Psoas muscle (tissue), 8 donors: ENCODE results near the gene RAD21L1. TPM values are rescaled to one million over a fixed set of nuclear protein-coding genes. Genes with fewer than 3 reads are reported as not detected.

Experiments used
- ATAC-seq, 4 donors: fragments of 200-7000 bp; cut with Tn5 transposase; one replicate each; pipeline ENCODE4 v1.9.1; 2020; ENCODE audit warnings: moderate library complexity in 3 of 4, mild to moderate bottlenecking in 2 of 4
- DNase-seq, 2 donors: peaks; one replicate each; pipeline ENCODE4 v3.0.0-alpha.2; 2020
- H3K27ac ChIP-seq: fragments of 200-600 bp; one replicate; pipeline ENCODE4 v1.8.0; 2022
- H3K27me3 ChIP-seq, 3 donors: fragments of 200-600 bp in 1 of 3; one replicate each; pipeline versions ENCODE4 v1.6.1 to v1.8.0; 2013 to 2022; ENCODE audit warnings: low read length in 2 of 3, mild to moderate bottlenecking in 2 of 3, moderate library complexity in 1 of 3; ENCODE audit not compliant: insufficient read depth in 3 of 3
- H3K36me3 ChIP-seq, 2 donors: fragments of 200-600 bp in 1 of 2; one replicate each; pipeline versions ENCODE4 v1.6.1 to v1.8.0; 2013 to 2022; ENCODE audit warnings: low read depth in 1 of 2, mild to moderate bottlenecking in 1 of 2, moderate library complexity in 1 of 2; ENCODE audit not compliant: insufficient read depth in 1 of 2
- H3K4me1 ChIP-seq: fragments of 200-600 bp; one replicate; pipeline ENCODE4 v1.8.0; 2022
- H3K4me3 ChIP-seq: fragments of 200-600 bp; one replicate; pipeline ENCODE4 v1.8.0; 2022; ENCODE audit warnings: mild to moderate bottlenecking
- H3K9me3 ChIP-seq: fragments of 200-600 bp; one replicate; pipeline ENCODE4 v1.8.0; 2022
- CTCF ChIP-seq: fragments of 200-600 bp; IDR thresholded peaks from one replicate; pipeline ENCODE4 v1.8.0; 2022; ENCODE audit warnings: antibody characterized with exemption
- WGBS, 3 donors: extraction: QIAGEN DNeasy Blood & Tissue Kit; methylation state at CpG; one replicate each; pipeline versions ENCODE4 v1.1.6 to v1.1.7; 2013; 5-methylcytosine and 5-hydroxymethylcytosine counted together
- intact Hi-C, 2 donors: fragments of 100-400 bp; cut with DNase I; formaldehyde crosslinking; loops; one replicate each; pipeline versions ENCODE4 v1.11.0 to v1.14.2; 2022
- polyA plus RNA-seq, 3 donors: library from polyadenylated mRNA; stranded (reverse); fragments of 200-250 nt; gene quantifications; one replicate each; pipeline ENCODE4 v1.2.3, GENCODE V29; 2013
- total RNA-seq, 4 donors: library from RNA; stranded (reverse); fragmentation: NEBNext Ultra II Directional in 2 of 4; extraction: Animal tissue kit (Norgen Biotek cat#: 25700) in 2 of 4; gene quantifications; one replicate each; pipeline versions ENCODE4 v1.2.1 to v1.2.4, GENCODE V29; 2021 to 2023
- donor health status: healthy with polysubstance abuse.
- donor health status: DM: no; HTN: no; CAD: no; lungs with moderate emphysema.
- donor health status: Bipolar disorder and iron deficiency.
- donor health status: healthy.
- donor health status: DM: yes; HTN: yes; CAD: no.
- donor health status: DM: no; HTN: no; CAD: no.
- donor health status: DM: no; HTN: no; CAD: no.
- donor health status: DM: yes; HTN: yes; CAD: no.

Gene RAD21L1
- total and polyA plus RNA-seq, 7 donors = not detected

DNA sequence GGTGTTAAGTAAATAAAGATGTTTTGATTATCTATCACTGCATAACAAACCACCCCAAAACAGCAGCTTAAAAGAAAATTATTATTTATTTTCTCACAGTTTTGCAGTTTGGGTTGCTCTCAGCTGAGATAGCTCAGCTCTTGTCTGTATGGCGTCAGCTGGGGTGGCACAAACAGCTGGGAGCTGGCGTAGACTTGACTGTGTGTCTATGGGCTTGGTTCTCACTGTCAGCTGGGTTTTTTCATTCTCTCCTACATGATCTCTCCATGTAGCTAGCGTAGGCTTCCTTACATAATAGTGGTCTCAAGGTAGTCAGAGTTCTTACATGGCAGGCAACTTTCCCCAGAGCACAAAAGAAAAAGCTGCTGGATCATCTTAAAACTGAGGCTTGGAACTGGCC is 34.5 kb upstream of the RAD21L1 start:
- intact Hi-C loops = no loop called here
- Histone ChIP-seq H3K4me1 (no peaks in the 10 kb centered on the region), H3K27ac (no peak overlapping the region), H3K9me3 (no peaks in the 10 kb centered on the region), H3K4me3 (no peak overlapping the region), H3K36me3 (no peaks in the 10 kb centered on the region), H3K27me3 (no peaks in the 10 kb centered on the region)
- TF ChIP-seq CTCF = no peak
- whole genome bisulfite sequencing, 3 donors = 53 to 69% (median 61%) methylated on average over 3 of the region's 3 CpGs
- DNase-seq (no peak), ATAC-seq (no peak)

DNA sequence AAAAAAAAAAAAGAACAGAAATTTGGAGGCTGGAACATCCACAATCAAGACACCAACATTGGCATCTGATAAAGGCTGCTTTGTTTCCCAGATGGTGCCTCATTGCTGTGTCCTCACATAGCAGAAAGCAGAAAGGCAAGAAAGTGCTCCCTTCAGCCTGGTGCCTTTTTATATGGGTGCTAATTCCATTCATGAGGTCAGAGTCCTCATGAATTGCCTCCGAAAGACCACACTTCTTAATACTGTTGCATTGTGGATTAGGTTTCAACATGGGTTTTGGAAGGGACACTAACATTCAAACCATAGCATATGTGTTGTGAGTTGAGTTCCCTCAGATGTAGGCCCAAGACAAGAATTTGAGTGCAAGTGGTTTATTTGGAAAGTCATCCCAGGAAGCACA is 30.6 kb upstream of the RAD21L1 start:
- intact Hi-C loops = no loop called here
- ATAC-seq (no peak), DNase-seq (no peak)
- Histone ChIP-seq H3K4me1 (no peaks in the 10 kb centered on the region), H3K9me3 (no peaks in the 10 kb centered on the region), H3K4me3 (no peak overlapping the region), H3K36me3 (no peaks in the 10 kb centered on the region), H3K27me3 (no peaks in the 10 kb centered on the region), H3K27ac (no peak overlapping the region)
- 76 to 87% (median 81%) methylated on average over 1 of the region's 1 CpG for WGBS, 3 donors
- no peak for TF ChIP-seq CTCF

DNA sequence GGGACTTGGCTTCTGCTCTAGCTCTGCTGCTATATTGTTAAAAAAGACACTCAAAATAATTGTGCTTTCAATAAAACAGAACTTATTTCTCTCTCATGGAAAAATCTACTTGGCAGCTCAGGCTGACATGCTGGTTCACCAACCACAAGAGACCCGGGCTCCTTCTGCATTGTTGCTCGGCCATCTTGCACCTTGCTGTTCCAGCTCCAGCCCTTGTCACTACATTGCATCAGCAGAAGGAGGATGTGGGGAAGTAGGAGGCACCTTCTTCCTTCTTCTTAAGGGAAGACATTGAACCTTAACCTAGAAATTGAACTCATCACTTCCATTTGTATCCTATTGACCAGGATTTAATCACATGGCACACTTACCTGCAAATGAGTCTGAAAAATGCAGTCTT is 29.2 kb upstream of the RAD21L1 start:
- H3K9me3 ChIP-seq = no peaks in the 10 kb centered on the region
- no peaks in the 10 kb centered on the region for H3K27me3 ChIP-seq
- TF ChIP-seq CTCF = no peak
- intact Hi-C loops = no loop called here
- H3K4me1 ChIP-seq = no peaks in the 10 kb centered on the region
- no peaks in the 10 kb centered on the region for H3K36me3 ChIP-seq
- 83 to 94% (median 90%) methylated on average over 2 of the region's 2 CpGs for WGBS, 3 donors
- no peak overlapping the region for H3K27ac ChIP-seq
- ATAC-seq (no peak), DNase-seq (no peak)
- H3K4me3 ChIP-seq = no peak overlapping the region

- no peak overlapping the region for H3K27ac ChIP-seq
- no peak for TF ChIP-seq CTCF
- DNase-seq (no peak), ATAC-seq (no peak)
- H3K4me1 ChIP-seq = no peaks in the 10 kb centered on the region
- no peaks in the 10 kb centered on the region for H3K36me3 ChIP-seq
- intact Hi-C loops = no loop called here
- H3K9me3 ChIP-seq = no peaks in the 10 kb centered on the region
- H3K4me3 ChIP-seq = no peak overlapping the region
- H3K27me3 ChIP-seq = no peaks in the 10 kb centered on the region
- WGBS, 3 donors = 79 to 83% (median 81%) methylated on average over 7 of the region's 7 CpGs
Observed at GRCh38 chr20:1197801-1198200, 28.0 kb upstream of the RAD21L1 start.

GRCh38 chr20:1198751-1199150 is 27.1 kb upstream of the RAD21L1 start:
- H3K27ac ChIP-seq = no peak overlapping the region
- no peaks in the 10 kb centered on the region for H3K9me3 ChIP-seq
- no peaks in the 10 kb centered on the region for H3K36me3 ChIP-seq
- no peaks in the 10 kb centered on the region for H3K4me1 ChIP-seq
- TF ChIP-seq CTCF = no peak
- intact Hi-C loops = no loop called here
- DNase-seq (no peak), ATAC-seq (no peak)
- no peak overlapping the region for H3K4me3 ChIP-seq
- 77 to 86% (median 85%) methylated on average over 5 of the region's 5 CpGs for WGBS, 3 donors
- no peaks in the 10 kb centered on the region for H3K27me3 ChIP-seq
